ENCODE results near the gene HDHD3.
"Not testable (repeated sequence)": the region's sequence is repeated elsewhere in the genome, so short reads cannot be mapped to it uniquely, and the experiment has no call there.

The HDHD3 gene, protein sequence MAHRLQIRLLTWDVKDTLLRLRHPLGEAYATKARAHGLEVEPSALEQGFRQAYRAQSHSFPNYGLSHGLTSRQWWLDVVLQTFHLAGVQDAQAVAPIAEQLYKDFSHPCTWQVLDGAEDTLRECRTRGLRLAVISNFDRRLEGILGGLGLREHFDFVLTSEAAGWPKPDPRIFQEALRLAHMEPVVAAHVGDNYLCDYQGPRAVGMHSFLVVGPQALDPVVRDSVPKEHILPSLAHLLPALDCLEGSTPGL

DNA sequence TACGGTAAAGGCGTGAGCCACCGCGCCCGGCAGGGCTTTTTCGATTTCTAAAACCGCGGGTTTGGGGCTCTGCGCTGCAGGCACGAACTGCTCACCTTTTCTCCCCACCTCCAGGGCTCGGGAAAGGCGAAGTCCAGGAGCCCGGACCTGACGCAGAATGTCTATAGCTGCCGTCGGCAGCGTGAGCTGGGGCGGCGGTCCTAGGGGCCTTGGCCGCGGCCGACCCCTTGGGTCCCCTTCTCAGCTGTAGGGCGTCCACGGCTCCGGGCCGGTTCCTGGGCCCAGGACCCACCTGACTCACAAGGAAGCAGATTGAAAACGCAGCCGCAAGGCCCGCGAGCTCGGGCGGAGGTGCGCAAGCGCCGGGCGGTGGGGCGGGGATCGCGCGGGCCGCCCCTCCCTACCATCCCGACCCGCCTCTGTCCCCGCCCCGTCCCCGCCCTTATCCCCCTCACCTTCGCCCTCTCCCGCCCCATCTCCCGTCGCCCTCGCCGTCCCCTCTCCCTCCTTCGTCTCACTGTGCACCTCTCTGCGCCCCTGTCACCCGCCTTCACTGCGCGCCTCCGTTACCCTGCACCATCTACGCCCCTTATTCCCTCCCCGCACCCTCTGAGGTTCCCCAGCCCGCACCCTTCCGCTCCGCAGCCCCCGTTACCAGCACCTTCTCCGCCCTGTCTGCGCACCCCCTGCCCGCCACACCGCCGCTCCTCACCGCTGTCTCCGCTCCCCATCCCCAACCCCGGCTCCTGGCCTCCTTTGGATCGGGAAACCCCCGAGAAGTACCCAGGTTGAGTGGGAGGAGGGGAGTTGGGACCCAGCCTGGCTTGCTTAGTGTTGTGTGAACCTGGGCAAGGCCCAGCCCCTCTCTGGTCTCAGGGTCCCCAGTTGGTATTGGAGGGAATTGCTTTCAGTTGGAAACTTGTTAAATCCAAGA is at the start of gene HDHD3:
HDHD3 (minus strand) TSS at position 353 of the 934 bp plus-strand sequence. CDS start 2,632 bp downstream, outside the sequence.
- peak; percentile 31 to 38 for DNase-seq (ENCODE audit: low read depth in 2 of 2)

DNA sequence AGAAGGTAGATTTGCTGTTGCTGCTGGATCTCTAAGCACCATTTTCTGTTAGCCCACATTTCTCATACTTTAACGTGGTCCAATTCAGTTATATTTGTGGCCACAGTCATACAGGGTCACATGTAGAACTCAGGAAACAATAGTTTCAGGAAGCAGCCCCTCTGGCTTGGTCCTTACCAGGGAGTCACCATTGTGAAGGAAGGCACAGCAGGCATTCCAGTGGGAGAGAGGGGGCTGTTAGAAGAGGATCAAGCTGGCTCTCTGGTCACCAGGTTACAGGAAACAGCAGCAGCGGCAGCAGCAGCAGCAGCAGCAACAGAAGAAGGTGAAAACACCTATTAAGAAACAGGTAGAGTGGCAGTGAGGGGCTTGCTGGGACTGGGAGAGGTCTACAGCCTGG is 48.3 kb upstream of the HDHD3 start:
- no peak for DNase-seq (ENCODE audit: low read depth in 2 of 2)

DNA sequence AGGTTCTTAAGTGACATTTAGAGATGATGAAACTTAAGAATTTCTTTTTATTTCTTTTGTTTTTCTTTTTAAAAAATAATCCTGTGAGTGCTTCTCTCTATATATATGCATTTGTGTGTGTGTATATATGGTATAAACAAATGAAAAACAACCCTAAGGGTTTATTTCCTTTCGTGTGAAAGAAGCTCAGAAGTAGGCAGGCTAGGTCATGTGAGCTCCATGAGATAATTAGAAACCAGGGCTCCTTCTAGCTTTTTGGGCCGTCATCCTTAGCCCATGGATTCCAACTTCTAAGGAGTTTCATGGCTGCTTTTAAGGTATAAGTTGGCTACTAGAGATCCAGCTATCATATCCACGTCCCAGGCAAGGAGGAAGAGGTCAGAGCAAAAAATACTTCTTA is 44.9 kb upstream of the HDHD3 start:
- no peak for DNase-seq (ENCODE audit: low read depth in 2 of 2)

DNA sequence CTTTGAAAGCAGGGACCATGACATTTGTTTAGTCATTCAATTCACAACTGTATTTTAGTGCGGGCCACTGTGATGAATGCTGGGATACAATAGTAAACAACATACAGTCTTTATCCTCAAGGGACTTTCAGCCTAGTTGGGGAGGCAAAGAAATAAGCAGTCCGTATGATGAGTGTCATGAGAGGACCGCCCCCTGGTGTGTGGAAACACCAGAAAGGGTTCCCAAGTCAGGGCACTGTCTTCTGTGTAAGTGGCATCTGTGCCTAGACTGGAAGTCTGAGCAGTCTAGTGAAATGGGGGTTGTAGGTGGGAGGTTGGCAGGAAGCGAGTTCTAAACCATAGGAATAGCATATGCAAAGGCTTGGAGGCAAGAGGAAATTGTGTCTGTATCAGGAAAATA is 40.6 kb upstream of the HDHD3 start:
- no peak for DNase-seq (ENCODE audit: low read depth in 2 of 2)

DNA sequence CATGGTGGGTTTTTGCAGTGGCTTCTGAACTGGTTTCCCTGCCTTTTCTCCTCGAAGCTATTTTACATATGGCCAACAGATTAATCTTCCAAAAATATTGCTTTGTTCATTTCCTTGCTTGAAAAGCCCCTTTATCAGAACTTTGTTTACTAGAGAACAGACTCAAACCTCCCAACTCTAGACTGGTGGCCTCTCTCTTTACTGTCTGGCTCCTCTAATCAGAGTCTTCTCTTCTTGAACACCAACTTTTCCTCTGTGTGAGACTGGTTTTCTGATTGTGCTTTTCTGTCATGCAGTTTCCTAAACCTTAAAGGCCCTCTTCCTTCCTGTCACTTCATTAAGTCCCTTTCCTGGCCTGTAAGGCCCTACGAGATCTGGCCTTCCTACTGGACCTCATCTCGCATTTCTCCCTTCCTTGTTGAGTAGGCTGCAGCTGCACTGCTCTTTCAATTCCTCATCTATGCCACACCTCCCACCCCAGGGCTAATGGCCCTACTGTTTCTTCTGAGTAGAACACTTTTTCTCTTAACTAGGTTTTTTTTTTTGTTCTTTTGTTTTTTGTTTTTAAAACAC is 39.4 kb upstream of the HDHD3 start:
- DNase-seq (ENCODE audit: low read depth in 2 of 2): no peak

DNA sequence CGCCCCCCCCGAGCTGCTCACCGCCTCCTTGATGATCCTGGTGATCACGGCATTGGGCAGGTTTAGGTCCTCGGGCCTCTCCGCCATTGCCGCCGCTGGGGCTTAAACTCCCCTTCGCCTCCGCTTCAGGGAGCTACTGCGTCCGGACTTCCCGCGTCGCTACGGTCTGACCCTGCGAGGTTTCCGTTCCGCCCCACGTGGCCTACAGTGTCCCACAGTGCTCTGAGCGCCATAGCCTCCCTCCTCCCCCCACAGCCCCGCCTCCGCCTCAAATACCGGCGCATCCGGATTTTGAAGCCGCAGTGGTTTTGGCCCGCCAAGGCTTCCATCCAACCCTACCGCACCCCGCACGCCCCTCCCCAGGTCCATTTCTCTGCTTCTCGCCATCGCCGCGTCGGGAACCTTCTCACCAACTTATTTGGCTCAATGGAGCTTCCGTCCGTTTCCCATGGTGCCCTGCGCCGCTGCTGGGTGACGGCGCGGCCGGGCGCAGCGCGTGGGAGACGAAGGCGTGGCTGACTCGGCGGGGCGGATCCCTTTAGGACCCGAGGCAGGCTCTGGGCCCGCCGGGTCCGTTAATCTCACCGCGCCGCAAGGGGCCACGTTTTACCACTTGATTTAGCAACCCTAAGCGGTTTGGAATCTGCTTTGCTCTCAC is 33.5 kb upstream of the HDHD3 start, which contains the start of the genes C9orf43 and POLE3:
C9orf43 (plus strand) TSS at position 541 of the 658 bp plus-strand sequence. CDS start 2,747 bp downstream, outside the sequence.
POLE3 (minus strand) TSS at position 469 of the 658 bp plus-strand sequence; CDS start at position 87, 382 bp downstream.
- DNase-seq (ENCODE audit: low read depth in 2 of 2): peak; percentile 92

DNA sequence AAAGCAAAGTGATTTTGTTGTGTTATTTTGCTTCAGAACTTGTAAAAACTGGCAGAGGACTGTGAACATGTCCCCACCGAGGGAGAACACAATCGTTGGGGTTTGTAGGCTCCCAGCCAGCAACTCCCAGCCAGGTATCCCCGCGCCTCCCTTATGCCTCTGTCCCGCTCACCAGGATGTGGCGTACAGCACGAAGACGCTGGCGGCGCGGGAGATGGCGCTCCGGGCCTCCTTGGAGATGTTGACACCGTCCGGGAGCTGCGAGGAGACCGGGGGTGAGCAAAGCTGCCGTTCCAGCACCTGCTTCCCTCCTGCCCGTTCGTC is 33.1 kb upstream of the HDHD3 start:
- DNase-seq (ENCODE audit: low read depth in 2 of 2): no peak

DNA sequence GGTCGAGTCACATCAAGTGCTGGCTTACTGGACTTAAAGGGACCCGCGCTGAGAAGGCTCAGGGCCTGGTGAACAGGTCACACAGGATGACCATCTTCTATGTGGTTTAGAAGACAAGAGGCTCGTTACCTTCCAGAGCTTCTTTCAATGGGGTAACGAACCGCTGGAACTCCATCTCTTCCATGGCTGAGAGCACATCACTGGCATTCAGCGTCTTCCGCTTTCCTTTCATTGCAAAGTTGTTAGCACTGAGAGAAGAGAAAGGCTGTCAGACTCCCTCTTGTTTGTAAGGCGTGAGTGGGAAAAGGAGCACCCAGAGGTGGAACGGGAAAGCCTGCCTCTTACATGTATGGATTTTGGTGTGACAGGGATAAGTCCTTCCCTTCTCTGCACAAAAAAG is 32.7 kb upstream of the HDHD3 start:
- no peak for DNase-seq (ENCODE audit: low read depth in 2 of 2)

DNA sequence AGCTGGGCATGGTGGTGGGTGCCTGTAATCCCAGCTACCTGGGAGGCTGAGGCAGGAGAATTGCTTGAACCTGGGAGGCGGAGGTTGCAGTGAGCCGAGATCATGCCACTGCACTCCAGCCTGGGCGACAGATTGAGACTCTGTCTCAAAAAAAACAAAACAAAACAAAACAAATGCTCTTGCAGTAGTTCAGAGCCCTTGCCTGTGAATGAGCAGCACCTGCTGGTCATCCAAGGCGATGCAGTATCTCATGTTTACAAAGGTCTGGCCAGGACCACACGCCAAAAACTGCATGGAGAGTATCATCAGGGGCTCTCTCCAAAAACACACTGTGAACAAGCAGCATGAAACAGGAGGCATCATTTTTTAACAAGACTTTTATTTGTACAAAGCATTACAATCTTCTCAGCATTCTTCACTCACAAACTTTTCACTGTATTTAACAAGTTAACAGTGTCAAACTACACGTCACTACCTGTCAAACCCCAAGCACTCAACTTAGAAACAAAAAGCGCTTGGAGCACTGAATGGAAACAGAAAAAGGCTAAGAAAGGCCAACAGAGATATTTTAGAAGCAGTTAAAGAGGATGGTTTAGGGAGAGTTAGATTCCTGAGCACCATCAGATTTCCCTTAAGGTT is 30.2 kb upstream of the HDHD3 start:
- DNase-seq (ENCODE audit: low read depth in 2 of 2): peak; percentile 27 to 35

DNA sequence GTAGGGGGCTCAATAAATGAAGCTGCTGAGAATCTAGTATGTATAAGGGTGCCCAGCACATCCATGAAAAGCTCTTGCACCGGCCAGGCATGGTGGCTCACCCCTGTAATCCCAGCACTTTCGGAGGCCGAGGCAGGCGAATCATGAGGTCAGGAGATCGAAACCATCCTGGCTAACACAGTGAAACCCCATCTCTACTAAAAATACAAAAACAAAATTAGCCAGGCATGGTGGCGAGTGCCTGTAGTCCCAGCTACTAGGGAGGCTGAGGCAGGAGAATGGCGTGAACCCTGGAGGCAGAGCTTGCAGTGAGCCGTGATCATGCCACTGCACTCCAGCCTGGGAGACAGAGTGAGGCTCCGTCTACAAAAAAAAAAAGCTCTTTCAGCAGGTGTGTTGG is 29.6 kb upstream of the HDHD3 start:
- not testable (repeated sequence) for DNase-seq (ENCODE audit: low read depth in 2 of 2)

DNA sequence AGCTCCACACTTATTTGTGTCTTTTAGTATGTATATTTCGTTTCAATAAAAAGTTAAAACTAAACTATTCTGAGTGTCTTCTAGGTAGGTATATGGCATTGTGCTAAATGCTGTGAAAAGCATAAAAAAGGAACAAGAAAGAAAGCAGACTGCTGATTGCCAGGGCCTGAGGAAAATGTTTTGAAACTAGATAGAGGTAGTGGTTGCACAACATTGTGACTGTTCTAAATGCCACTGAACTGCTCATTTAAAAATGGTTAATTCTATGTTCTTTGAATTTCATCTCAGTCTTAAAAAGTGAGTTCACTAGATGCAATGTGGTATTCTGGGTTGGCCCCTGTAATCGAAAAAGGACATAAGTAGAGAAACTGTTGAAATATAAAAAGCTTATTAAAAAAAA is 26.9 kb upstream of the HDHD3 start:
- DNase-seq (ENCODE audit: low read depth in 2 of 2): no peak

DNA sequence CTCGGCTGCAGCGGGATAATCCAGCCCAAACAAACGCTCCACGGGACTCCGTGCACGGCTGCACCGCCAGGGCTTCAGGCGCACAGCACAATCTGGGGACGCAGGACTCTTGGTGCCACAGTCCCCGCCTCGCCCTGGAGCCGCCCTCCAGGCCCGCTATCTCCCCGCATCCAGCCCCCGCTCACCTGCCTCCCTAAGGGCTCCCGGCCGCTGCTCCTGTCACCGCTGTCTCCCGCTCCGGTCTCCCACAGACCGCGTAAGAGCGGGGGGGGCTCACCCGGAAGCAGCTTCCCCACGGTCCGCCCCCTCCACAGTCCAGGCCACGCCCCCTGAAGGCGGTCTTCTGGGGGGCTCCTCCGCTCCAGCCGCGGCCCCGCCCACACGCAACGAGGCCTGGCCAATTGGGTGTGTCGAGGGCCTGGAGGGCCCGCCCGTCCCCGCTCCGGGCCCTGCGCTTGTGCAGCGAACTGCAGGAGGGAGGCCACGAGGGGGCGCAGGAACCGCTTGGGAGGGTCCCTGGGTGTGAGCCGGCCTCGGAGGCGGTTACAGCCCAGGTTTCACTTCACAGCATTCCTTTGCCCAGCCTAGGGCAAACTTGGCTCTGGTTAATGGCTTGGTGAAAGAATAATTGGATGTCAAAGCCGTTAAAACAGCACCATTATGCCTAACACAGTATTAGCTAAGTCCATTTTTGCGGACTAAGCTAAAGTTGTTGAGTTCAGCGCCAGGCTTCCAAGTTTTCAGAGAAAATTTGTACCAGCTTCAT is 24.4 kb upstream of the HDHD3 start, which contains the start of gene ALAD:
ALAD (minus strand) TSS at position 258 of the 766 bp plus-strand sequence. CDS start 7,725 bp downstream, outside the sequence.
- DNase-seq (ENCODE audit: low read depth in 2 of 2): peak; percentile 96 to 97

DNA sequence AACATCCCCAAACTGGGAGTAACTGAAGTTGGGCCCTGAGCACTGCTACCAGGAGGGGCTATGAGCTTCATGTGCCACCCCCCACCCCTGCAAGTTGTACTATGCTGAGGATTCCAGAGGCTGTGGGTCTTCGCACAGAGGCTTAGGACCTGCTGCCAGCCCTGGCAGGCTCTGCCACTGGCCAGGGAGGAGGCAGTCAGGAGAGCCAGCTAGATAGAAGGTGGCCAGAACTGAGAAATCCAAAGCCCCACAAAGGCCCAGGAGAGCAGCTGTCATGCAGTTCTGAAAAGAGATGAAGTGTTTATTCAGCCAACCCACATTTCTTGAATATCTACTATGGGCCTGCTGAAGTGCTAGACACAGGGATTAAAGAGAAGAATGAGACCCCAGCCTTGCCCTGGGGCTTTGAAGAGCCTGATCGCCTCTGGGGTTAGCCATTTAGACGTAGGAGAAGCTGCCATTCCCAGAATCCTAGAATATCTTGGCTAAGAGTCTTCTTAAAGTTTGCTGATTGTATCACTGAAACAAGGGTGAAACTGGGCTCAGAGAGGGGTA is 22.9 kb upstream of the HDHD3 start:
- DNase-seq (ENCODE audit: low read depth in 2 of 2): no peak

DNA sequence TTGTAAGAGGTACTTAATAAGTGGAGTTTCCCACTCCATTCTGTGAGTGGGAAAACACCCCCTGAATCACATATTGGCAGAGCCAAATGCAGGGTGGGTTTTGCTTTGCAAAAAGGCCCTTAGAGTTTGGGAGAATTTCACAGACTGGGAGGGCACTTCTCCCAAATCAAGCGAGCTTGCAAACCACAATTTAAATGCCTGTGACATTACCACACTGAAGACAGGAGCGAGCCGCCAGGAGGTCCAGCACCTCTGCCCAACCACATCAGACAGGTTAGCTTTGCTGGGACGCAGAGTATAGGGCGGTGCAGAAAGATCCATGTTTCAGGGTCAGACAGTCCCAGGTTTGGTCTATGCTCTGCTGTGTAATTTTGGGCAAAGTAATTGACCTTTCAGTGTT is 22.0 kb upstream of the HDHD3 start:
- DNase-seq (ENCODE audit: low read depth in 2 of 2): no peak

DNA sequence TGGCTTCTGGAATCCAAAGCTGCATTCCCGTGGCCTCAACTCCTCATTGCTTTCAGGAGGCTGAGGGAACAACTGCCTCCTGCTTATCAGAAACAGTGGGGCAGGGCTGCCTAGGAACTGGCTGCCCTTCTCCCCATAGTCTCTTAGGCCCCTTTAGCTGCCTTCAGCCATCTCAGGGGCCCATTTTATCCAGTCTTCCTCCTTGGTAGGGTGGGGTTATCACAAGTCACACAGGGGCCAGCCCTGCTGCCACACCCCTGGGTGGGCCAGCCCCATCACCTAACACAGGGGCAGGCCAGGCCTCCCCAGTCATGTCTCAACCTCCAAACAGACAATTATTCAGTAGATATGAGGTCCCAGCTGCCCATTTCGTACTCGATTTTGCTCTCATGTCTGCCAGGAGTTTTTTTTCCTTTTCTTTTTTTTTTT is 20.4 kb upstream of the HDHD3 start:
- no peak for DNase-seq (ENCODE audit: low read depth in 2 of 2)

DNA sequence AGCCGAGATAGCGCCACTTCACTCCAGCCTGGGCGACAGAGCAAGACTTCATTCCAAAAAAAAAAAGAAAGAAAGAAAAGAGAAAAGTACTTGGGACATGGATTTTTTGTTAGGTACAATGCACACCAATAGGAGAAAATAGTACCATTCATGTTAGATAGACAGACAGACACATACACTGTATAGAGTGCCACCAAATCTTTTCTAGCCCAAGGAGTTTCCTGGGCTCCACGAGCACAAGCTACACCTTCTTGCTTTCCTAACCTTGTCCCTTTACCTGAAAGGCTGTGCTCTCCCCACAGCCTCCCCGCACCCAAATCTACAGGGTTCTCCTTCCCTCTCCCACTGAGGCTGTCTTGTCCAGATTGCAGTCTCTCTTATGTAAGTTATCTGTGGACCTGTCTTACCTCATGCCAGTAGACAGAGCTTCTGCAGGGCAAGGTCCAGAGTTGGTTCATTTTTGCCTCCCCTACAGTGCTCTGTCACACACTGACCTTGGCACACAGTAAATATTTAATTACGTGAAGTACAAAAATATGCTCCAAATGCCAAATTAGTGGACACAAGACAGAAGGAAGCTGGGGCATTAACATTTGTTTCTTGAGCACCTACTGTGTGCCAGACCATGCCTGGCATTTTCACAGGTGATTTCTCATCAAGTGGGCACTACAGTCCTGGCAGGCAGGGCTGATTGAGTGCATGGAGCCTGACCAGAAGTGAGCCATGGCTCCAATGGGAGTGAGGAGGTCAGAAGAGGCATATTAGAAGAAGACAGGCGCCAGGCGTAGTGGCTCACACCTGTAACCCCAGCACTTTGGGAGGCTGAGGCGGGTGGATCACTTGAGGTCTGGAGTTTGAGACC is 18.4 kb upstream of the HDHD3 start:
- DNase-seq (ENCODE audit: low read depth in 2 of 2): no peak

DNA sequence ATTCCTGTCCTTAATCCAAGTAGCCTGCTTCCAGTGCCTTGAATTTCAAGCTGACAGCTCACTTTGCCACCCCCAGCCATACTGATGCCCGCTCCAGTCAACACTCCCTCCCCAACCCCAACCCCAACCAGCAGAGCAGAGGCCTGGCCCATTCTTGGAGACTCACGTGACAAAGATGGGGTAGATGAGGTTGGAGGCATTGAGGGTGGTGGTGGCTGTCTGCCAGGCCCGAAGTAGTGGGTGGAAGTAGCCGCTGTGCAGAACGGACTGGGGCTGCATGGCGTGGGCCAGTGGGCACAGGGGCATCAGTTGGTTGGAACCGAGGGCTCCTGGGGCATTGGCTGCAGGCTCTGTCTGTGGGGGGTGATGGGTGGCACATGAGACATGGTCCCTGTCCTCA is 16.5 kb upstream of the HDHD3 start:
- no peak for DNase-seq (ENCODE audit: low read depth in 2 of 2)

DNA sequence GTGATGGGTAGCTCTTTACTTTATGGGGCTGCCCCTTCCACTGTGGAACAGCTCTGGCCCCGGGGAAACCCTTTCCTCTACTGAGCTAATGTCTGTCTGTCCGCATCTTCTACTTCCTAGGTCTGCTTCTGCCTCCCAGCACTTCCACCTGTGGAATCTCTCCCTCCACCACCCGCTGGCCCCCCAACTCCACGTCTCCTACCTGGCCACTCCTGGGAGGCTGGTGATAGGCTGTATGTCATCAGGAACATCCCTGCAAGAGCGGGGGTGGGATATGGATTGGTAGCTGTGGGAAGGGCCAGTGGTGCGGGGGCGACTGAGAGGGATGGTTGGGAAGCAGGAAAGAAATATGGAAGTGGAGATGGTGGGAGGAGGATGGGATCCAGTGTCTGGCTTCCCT is 15.1 kb upstream of the HDHD3 start:
- DNase-seq (ENCODE audit: low read depth in 2 of 2): no peak

All from fibroblast of skin of left quadriceps (primary cell).